ENCODE results near the gene UPP2. TPM values are rescaled to one million over a fixed set of nuclear protein-coding genes. Genes with fewer than 3 reads are reported as not detected.

Gene UPP2
- total RNA-seq, 2 experiments from 2014 or later: not detected

DNA sequence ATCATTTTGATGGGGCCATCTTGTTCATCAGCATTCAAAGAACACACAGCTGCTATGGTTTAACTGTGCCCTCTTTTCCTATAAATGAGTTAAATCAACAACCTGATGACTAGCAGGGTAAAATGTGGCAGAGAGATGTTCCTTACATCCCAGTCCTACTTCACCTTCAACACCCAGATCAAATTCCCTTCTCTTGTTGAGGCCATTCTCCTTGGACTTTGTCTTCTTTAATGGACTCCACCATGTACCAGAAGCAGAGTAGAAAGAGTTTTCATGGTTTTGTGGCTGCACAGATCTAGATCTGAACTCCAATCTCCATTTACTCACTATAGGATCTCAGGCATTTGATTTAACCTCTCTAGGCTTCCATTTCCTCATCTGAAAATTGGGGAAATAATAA is 6.4 kb upstream of the UPP2 start:
- Mint-ChIP-seq H3K36me3 (no peaks in the 10 kb centered on the region), H3K27ac (no peak overlapping the region), H3K4me1 (no peaks in the 10 kb centered on the region)

DNA sequence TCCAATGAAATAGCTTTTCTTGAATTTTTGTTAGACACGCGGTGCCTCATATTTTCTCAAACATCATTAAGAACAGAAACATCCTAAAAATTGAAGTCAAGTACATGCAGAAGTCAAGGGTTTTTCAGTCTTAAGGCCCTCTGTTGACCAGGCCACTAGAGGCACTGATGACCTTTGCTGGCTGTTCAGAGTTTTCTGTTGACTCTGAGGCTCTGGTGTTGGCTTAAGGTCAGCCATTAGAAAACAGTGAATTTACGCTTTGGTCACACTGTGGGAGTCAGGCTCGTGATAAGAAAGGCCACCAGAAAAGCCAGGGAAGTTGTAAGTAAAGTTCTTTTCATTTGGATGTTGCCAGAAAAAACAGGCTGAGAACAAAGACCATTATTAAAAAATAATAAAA is 5.8 kb upstream of the UPP2 start:
- H3K9me3 Mint-ChIP-seq: no peaks in the 10 kb centered on the region
- no peaks in the 10 kb centered on the region for H3K27me3 Mint-ChIP-seq
- POLR2A ChIA-PET: no interaction called here
- H3K36me3 Mint-ChIP-seq: no peaks in the 10 kb centered on the region
- no peaks in the 10 kb centered on the region for H3K4me1 Mint-ChIP-seq
- no peak for DNase-seq
- H3K4me3 Mint-ChIP-seq: no peak overlapping the region
- ATAC-seq (ENCODE audit: low read depth): no peak
- H3K27ac Mint-ChIP-seq: no peak overlapping the region

More for the DNA sequence above, 6.4 kb upstream of the UPP2 start:
- POLR2A ChIA-PET: no interaction called here
- ATAC-seq (ENCODE audit: low read depth) (no peak), DNase-seq (no peak)
- no peaks in the 10 kb centered on the region for H3K9me3 Mint-ChIP-seq
- H3K27me3 Mint-ChIP-seq: no peaks in the 10 kb centered on the region
- no peak overlapping the region for H3K4me3 Mint-ChIP-seq

DNA sequence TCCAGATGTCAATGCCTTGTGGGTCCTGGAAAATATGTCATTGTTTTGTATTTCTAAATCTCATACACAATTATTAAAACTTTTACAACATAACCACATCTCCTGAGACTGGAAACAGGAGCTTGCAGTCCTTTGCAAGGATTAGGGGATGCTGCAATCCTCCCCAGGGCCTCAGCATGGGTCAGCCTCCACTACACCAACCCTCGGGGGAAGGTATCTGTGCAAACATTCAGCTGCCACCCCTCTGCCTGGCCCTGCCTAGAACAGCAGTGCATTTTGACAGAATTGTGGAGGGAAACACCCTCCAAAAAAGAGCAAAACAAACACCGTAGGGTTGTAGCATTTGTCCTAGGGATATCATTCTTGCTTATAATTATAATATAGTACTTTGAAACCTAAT is 4.2 kb upstream of the UPP2 start:
- H3K36me3 Mint-ChIP-seq: no peaks in the 10 kb centered on the region
- POLR2A ChIA-PET: no interaction called here
- DNase-seq: no peak
- no peak overlapping the region for H3K4me3 Mint-ChIP-seq
- H3K4me1 Mint-ChIP-seq: no peaks in the 10 kb centered on the region
- H3K9me3 Mint-ChIP-seq: no peaks in the 10 kb centered on the region
- no peaks in the 10 kb centered on the region for H3K27me3 Mint-ChIP-seq
- H3K27ac Mint-ChIP-seq: no peak overlapping the region
- no peak for ATAC-seq (ENCODE audit: low read depth)

DNA sequence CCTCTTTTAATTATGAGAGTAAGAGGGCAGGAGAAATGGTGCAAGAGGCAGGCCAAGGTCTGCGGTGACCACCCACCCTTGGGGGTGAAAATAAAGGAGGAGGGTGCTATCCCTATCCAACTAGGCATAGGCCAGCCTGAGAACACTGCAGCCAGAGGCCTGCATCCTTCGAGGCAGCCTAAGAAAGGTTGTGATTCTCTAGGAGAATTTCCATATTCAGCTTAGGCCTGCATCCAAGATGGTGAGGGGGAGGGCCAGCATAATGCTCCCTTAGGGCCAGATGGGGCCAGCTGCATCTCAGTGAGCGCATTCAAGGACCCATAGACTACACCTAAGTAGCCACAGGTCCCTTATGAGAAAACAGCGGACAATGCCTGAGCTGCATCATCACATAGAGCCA is 3.5 kb upstream of the UPP2 start:
- Mint-ChIP-seq H3K9me3 (no peaks in the 10 kb centered on the region), H3K36me3 (no peaks in the 10 kb centered on the region), H3K27ac (no peak overlapping the region), H3K27me3 (no peaks in the 10 kb centered on the region), H3K4me1 (no peaks in the 10 kb centered on the region), H3K4me3 (no peak overlapping the region)
- POLR2A ChIA-PET: no interaction called here
- no peak for ATAC-seq (ENCODE audit: low read depth)
- DNase-seq: no peak

DNA sequence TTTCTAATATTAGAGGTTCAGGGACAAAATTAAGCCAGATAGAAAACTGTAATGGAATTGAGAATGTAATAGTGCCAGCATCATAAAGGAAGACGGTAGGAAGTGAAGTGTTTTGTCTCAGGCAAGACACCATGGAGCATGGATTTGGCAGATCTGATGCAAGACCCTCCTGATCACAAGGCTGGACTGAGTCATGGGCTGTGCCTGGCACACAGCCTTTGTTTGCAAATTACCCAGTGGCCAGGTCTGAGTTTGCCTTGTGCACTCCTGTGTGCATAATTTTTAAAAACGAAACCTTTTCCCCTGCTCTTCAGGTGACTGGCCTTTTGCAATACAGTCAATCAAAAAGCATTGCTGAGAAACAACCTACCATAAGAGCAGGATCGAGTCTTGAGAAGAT is 2.0 kb upstream of the UPP2 start:
- ATAC-seq (ENCODE audit: low read depth) (no peak), DNase-seq (no peak)
- Mint-ChIP-seq H3K4me1 (no peaks in the 10 kb centered on the region), H3K27ac (no peak overlapping the region), H3K4me3 (no peak overlapping the region), H3K9me3 (no peaks in the 10 kb centered on the region), H3K36me3 (no peaks in the 10 kb centered on the region), H3K27me3 (no peaks in the 10 kb centered on the region)
- POLR2A ChIA-PET: no interaction called here

DNA sequence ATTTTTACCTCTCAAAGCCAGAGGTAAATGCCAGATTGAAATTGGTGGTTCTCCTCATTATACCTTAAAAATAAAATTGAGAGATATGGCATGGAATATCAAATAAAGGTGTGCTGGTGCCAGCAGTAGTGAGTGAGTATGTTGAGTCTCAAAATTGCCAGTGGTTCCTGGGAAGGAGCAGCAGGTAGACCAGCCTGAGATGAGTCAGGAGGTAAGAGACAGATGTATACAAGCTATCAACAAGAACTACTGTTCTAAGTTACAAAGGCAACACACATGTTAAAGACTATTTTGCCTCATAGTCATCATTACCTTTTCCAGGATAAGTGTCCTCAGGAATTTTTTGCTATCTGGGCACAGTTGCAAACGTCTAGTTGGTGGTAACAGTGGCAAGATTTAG is 1.3 kb upstream of the UPP2 start:
- Mint-ChIP-seq H3K27me3 (no peaks in the 10 kb centered on the region), H3K27ac (no peak overlapping the region), H3K36me3 (no peaks in the 10 kb centered on the region), H3K4me1 (no peaks in the 10 kb centered on the region), H3K9me3 (no peaks in the 10 kb centered on the region), H3K4me3 (no peak overlapping the region)
- ATAC-seq (ENCODE audit: low read depth): no peak
- POLR2A ChIA-PET: no interaction called here
- DNase-seq: no peak

DNA sequence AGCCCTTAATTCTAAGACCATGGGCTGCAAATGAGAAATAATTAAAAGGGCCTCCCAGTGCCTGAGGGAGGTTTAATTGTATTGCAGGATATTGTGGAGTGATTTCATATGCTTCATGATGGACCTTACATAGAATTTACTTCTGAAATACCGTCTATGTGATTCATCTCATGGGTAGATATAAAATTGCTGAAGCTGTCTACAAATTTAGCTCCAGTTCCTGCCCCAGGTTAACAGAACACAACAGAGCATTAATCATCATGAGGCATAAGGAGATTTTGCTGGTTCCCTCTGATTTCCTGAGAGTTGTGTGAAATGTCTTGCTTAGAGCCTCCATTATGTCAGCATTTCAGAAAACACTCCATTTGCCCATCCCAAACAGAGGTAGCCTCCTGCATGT is 770 bp downstream of the UPP2 start:
- H3K4me3 Mint-ChIP-seq: no peak overlapping the region
- H3K9me3 Mint-ChIP-seq: no peaks in the 10 kb centered on the region
- no peak for DNase-seq
- no peak overlapping the region for H3K27ac Mint-ChIP-seq
- H3K4me1 Mint-ChIP-seq: no peaks in the 10 kb centered on the region
- no peaks in the 10 kb centered on the region for H3K36me3 Mint-ChIP-seq
- POLR2A ChIA-PET: no interaction called here
- no peaks in the 10 kb centered on the region for H3K27me3 Mint-ChIP-seq
- no peak for ATAC-seq (ENCODE audit: low read depth)

DNA sequence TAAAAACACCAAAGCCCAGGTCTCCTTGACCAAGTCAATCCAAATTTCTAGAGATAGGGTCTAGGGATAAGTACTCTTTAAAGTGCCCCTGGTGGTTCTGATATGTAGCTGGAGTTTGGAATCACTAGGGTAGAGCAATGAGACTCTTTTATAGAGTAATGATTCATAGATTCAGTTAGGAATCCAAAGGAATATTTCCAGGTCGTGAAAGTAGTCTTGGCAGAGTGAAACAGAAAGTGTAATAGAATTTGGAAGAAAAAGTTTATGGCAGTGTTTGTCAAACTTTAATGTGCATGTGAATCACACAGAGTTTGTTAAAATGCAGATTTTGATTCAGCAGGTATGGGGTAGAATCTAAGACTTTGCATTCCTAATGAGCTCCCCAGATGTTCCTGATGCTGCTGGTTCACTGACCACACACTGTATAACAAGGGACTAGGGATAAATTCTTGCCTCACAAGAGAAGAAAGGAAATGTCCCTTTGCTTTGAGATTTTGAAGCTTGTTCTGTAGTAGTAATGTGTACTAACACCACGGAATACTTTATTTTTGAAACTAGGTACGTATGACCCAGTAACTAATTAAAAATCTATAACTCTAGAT is 1.8 kb downstream of the UPP2 start:
- Mint-ChIP-seq H3K9me3 (no peaks in the 10 kb centered on the region), H3K4me3 (no peak overlapping the region), H3K4me1 (no peaks in the 10 kb centered on the region), H3K36me3 (no peaks in the 10 kb centered on the region), H3K27ac (no peak overlapping the region), H3K27me3 (no peaks in the 10 kb centered on the region)
- ATAC-seq (ENCODE audit: low read depth) (no peak), DNase-seq (no peak)
- POLR2A ChIA-PET: no interaction called here

DNA sequence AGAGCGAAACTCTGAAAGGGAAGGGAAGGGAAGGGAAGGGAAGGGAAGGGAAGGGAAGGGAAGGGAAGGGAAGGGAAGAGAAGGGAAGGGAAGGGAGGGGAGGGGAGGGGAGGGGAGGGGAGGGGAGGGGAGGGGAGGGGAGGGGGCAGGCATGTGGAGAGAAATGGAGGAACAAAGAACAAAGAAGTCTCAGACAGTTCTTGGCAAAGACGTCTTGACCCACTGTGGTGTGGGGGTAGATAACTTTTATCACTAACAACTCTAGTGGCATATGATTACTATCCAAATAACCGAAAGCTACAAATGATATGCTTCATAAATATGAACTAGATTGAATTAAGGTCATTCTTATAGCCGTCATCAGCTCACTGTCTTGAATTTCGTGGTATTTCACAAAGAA is 3.2 kb downstream of the UPP2 start:
- ATAC-seq (ENCODE audit: low read depth) (no peak), DNase-seq (no peak)
- Mint-ChIP-seq H3K27ac (no peak overlapping the region), H3K4me3 (no peak overlapping the region), H3K27me3 (no peaks in the 10 kb centered on the region), H3K36me3 (no peaks in the 10 kb centered on the region), H3K9me3 (no peaks in the 10 kb centered on the region), H3K4me1 (no peaks in the 10 kb centered on the region)
- POLR2A ChIA-PET: no interaction called here

DNA sequence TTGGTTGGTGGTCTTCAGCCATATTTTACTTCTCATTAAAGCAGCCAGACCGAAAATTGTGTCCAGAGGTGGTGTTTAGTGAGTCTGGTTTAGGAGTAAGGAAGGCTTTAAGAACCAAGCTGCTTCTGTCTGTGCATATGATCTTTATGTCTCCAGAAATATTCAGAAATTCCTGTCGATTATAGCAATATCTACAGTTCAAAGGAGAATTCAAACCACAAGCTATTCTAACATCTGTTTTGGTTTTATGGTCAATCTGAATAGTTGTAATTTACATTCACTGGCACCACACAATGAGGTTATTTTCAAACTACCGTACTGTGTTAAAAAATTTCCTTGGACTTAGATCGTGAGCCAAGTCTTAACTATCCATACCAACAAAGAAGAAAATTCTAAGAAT is 11.3 kb downstream of the UPP2 start:
- H3K4me1 Mint-ChIP-seq: no peaks in the 10 kb centered on the region
- no peaks in the 10 kb centered on the region for H3K36me3 Mint-ChIP-seq
- no peak for DNase-seq
- POLR2A ChIA-PET: no interaction called here
- H3K4me3 Mint-ChIP-seq: no peak overlapping the region
- peaks cover 4% of the 10 kb centered on the region for H3K27me3 Mint-ChIP-seq
- H3K9me3 Mint-ChIP-seq: no peaks in the 10 kb centered on the region
- no peak for ATAC-seq (ENCODE audit: low read depth)
- no peak overlapping the region for H3K27ac Mint-ChIP-seq

DNA sequence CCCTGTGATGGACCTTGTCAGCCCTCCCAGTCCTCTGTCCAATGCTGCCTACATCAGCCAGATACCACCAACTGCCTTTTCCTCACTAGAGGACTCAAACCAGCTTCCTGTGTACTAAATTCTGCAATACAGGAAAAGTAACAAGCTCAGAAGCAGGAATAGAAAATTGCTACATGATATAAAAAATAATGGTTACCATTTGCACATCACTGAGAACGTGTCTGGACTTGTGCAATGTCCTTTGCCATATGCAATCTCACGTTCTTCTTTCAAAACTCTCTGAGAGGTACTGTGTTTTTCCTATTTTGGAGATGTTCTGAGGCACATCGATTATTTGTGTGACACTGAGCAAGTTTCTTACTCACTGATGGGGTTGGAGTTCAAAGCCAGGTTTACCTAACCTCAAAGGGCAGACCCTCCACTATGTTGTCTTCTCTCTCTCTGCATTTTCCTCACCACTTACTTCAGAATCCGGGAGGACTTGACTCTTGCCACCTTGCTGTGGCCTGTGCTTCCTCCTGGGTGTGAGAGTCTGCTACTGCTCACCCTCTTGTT is 12.1 kb downstream of the UPP2 start:
- no peak for ATAC-seq (ENCODE audit: low read depth)
- H3K4me3 Mint-ChIP-seq: no peak overlapping the region

DNA sequence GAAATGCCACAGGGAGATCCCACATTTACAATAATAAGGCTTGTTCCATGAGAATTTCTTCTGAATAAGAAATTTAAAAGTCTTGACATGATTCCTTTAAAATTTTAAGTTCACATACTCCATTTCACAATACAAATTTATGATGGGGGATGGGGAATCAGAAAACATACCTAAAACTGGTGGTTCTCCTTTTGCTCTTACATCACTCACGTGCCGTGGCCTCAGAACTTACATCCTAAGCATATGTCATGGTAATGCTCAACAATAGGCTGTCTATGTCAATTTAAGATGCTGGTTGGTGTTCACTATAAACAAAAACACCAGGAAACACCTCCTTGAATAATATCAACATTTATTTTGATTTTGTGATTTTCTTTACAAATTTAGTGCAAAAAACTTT is 12.8 kb downstream of the UPP2 start:
- no peak overlapping the region for H3K4me3 Mint-ChIP-seq
- H3K27ac Mint-ChIP-seq: no peak overlapping the region
- H3K9me3 Mint-ChIP-seq: no peaks in the 10 kb centered on the region
- H3K27me3 Mint-ChIP-seq: peaks cover 4% of the 10 kb centered on the region
- POLR2A ChIA-PET: no interaction called here
- no peak for ATAC-seq (ENCODE audit: low read depth)
- H3K36me3 Mint-ChIP-seq: no peaks in the 10 kb centered on the region
- DNase-seq: no peak
- no peaks in the 10 kb centered on the region for H3K4me1 Mint-ChIP-seq

More for the DNA sequence above, 12.1 kb downstream of the UPP2 start:
- no peaks in the 10 kb centered on the region for H3K36me3 Mint-ChIP-seq
- DNase-seq: no peak
- no peaks in the 10 kb centered on the region for H3K4me1 Mint-ChIP-seq
- H3K9me3 Mint-ChIP-seq: no peaks in the 10 kb centered on the region
- POLR2A ChIA-PET: no interaction called here
- H3K27me3 Mint-ChIP-seq: peaks cover 4% of the 10 kb centered on the region
- no peak overlapping the region for H3K27ac Mint-ChIP-seq

DNA sequence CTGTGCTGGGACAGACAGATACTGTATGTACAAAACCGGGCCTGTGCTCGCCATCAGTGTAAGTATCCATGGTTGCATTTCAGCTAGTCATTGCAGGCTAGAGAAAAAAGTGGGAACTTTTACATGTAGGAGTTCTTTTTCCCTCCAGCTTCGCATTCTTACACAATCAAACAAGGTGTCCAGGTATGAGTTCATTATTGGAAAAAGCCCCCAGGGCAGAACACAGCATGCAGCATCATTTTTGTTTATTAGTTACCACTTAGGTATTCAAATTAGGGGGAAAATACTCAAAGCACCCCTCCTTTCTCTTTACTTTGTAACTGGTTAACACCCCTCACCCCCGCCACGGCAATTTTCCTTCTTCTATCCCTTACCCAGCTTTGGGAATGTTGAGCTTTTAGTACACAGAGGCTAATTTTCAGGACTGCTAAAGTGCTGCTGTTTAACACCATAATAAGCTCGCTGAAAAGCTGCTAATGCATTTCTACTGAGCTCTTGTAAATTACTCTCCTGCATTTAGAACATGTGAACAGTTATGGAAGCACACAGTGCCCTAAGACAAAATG is 13.6 kb downstream of the UPP2 start:
- Mint-ChIP-seq H3K4me1 (no peaks in the 10 kb centered on the region), H3K27me3 (peaks cover 4% of the 10 kb centered on the region), H3K27ac (no peak overlapping the region), H3K36me3 (no peaks in the 10 kb centered on the region), H3K9me3 (no peaks in the 10 kb centered on the region), H3K4me3 (no peak overlapping the region)
- POLR2A ChIA-PET: no interaction called here
- ATAC-seq (ENCODE audit: low read depth) (no peak), DNase-seq (no peak)

DNA sequence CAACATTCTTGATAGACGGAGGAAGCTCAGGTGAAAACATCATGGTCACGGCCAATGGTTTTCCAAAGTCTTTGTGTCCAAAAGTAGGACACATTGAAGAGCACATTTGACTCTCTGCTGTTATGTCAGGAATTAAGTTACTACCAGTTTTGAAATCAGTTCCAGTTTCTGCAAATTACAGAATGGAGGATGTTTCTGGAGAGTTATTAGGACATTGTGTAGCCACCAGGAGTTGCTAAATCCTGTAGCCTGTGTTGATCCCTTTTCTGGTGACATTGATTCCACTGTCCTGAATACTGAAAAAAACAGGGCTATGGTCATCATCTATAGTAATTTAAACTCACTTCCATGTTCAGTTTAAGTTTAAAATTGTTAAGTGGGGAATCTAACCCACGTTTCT is 15.3 kb downstream of the UPP2 start:
- Mint-ChIP-seq H3K9me3 (no peaks in the 10 kb centered on the region), H3K4me3 (no peak overlapping the region), H3K27ac (no peak overlapping the region), H3K27me3 (peaks cover 6% of the 10 kb centered on the region), H3K36me3 (no peaks in the 10 kb centered on the region), H3K4me1 (no peaks in the 10 kb centered on the region)
- no peak for ATAC-seq (ENCODE audit: low read depth)
- DNase-seq: no peak
- POLR2A ChIA-PET: no interaction called here

DNA sequence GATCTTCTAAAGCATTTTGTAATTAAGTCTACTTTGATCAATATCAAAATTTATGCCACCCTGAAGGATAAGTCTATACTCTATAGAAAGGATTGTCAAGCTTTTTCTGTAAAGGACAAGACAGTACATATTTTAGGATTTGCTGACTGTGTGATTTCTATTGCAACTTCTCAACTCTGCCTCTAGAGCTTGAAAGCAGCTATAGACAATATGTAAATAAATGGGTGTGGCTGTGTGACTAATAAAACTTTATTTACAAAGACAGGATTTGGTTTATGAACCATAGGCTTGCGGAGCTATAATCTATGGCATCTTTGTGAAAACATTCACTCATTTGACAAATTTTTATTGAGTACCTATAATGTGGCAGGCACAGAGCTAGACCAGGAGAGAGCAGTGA is 18.4 kb downstream of the UPP2 start:
- H3K4me3 Mint-ChIP-seq: no peak overlapping the region
- DNase-seq: no peak

More for the DNA sequence above, 18.4 kb downstream of the UPP2 start:
- H3K4me1 Mint-ChIP-seq: no peaks in the 10 kb centered on the region
- no peaks in the 10 kb centered on the region for H3K9me3 Mint-ChIP-seq
- POLR2A ChIA-PET: no interaction called here
- H3K27me3 Mint-ChIP-seq: peaks cover 3% of the 10 kb centered on the region
- no peak for ATAC-seq (ENCODE audit: low read depth)
- H3K36me3 Mint-ChIP-seq: no peaks in the 10 kb centered on the region
- no peak overlapping the region for H3K27ac Mint-ChIP-seq

Measured in activated naive CD8-positive, alpha-beta T cell treated with anti-CD3 and anti-CD28 coated beads, Interleukin-2, amount 10 ng/mL, durations not matched to agents 7 days and 5 days (primary cell).